Right atrium auricular region (tissue), 2 donors: ENCODE data around the gene SUSD4. TPM values are rescaled to one million over a fixed set of nuclear protein-coding genes. Genes with fewer than 3 reads are reported as not detected.

ENCODE experiments used
- DNase-seq: peaks from one replicate; pipeline ENCODE4 v3.0.0-alpha.2; 2019; ENCODE audit warnings: low spot score
- H3K27ac ChIP-seq, 2 donors: fragments of 200-600 bp; sonication (generic); 1 replicate in 1 of 2; 2 replicates in 1 of 2; pipeline ENCODE4 v1.5.1; 2016 to 2019
- H3K27me3 ChIP-seq, 2 donors: fragments of 200-600 bp; sonication (generic); one replicate each; pipeline versions ENCODE4 v1.5.1 to v1.6.0; 2017 to 2019
- H3K36me3 ChIP-seq: fragments of 200-600 bp; sonication (generic); one replicate; pipeline ENCODE4 v1.5.1; 2016
- H3K4me1 ChIP-seq, 2 donors: fragments of 200-600 bp; sonication (generic); one replicate each; pipeline versions ENCODE4 v1.5.1 to v1.6.0; 2017 to 2019
- H3K4me3 ChIP-seq, 2 donors: fragments of 200-600 bp; sonication (generic); 1 replicate in 1 of 2; 2 replicates in 1 of 2; pipeline ENCODE4 v1.5.1; 2017 to 2019; ENCODE audit warnings: mild to moderate bottlenecking in 1 of 2, moderate library complexity in 1 of 2
- H3K9me3 ChIP-seq, 2 donors: fragments of 200-600 bp; sonication (generic); one replicate each; pipeline ENCODE4 v1.5.1; 2019
- total RNA-seq, 2 donors: library from RNA; depleted of rRNA; stranded (reverse); fragments of >200 nt; gene quantifications; one replicate each; pipeline ENCODE4 v1.1.0, GENCODE V29; 2016
- TF ChIP-seq, protein P1 (sequence below), 2 donors: fragments of 200-600 bp; sonication (generic); IDR thresholded peaks; one replicate each; pipeline ENCODE4 v1.5.1; 2019; ENCODE audit warnings: antibody characterized with exemption in 2 of 2

Gene SUSD4
- total RNA-seq, 2 donors from 2014 or later = 8.9 to 17.7 TPM

DNA sequence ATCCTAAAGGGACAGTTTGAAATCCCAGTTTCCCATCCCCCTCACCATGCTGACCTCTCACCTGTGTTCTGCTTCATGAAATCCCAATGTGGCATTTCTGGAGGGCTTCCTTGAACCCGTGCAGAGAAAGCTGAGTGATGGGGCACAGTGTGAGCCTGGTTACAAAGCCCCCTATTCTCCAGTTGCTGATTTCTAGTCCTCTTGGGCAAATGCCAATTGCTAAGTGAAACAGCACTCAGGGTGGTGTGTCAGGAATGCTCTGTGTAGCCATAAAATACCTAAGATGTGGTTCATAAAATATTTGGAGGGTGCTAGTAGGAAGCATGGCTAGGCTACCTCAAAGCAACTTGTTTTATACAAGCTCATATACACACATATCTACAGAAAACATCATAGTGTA lies 32.0 kb downstream of the SUSD4 start:
- Histone ChIP-seq H3K4me1 (peaks cover 0 to 12% of the 10 kb centered on the region in 2 donors), H3K9me3 (no peaks in the 10 kb centered on the region), H3K36me3 (no peaks in the 10 kb centered on the region), H3K4me3 (no peak overlapping the region), H3K27me3 (no peaks in the 10 kb centered on the region), H3K27ac (no peak overlapping the region)
- TF ChIP-seq, protein P1, sequence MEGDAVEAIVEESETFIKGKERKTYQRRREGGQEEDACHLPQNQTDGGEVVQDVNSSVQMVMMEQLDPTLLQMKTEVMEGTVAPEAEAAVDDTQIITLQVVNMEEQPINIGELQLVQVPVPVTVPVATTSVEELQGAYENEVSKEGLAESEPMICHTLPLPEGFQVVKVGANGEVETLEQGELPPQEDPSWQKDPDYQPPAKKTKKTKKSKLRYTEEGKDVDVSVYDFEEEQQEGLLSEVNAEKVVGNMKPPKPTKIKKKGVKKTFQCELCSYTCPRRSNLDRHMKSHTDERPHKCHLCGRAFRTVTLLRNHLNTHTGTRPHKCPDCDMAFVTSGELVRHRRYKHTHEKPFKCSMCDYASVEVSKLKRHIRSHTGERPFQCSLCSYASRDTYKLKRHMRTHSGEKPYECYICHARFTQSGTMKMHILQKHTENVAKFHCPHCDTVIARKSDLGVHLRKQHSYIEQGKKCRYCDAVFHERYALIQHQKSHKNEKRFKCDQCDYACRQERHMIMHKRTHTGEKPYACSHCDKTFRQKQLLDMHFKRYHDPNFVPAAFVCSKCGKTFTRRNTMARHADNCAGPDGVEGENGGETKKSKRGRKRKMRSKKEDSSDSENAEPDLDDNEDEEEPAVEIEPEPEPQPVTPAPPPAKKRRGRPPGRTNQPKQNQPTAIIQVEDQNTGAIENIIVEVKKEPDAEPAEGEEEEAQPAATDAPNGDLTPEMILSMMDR (IDR thresholded peaks at IDR 0.05) = no peak
- no peak for DNase-seq

DNA sequence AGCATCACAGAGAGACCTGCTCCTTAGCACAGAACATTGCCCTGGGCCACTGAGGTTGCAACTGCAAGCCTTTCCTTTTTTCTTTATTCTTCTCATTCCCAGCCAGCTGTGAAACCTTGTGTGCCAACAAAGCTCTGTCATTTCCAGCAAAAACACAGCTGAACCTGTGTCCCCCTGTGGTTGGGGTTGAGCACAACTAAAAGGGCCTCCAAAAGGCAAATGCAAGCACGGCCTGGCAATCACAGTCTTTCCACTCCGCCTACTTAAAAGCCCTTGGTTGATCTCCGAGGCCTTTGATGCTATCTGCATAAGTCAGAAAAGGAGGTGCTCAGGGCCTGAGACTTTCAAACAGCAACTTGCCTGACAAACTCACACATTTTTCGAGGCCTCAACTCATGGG lies 32.7 kb downstream of the SUSD4 start:
- H3K36me3 ChIP-seq = no peaks in the 10 kb centered on the region
- DNase-seq = no peak
- H3K4me1 ChIP-seq = peaks cover 0 to 7% of the 10 kb centered on the region in 2 donors
- H3K27me3 ChIP-seq = no peaks in the 10 kb centered on the region
- H3K9me3 ChIP-seq = no peaks in the 10 kb centered on the region
- TF ChIP-seq, protein P1 (IDR thresholded peaks at IDR 0.05) = no peak
- no peak overlapping the region for H3K27ac ChIP-seq
- no peak overlapping the region for H3K4me3 ChIP-seq

DNA sequence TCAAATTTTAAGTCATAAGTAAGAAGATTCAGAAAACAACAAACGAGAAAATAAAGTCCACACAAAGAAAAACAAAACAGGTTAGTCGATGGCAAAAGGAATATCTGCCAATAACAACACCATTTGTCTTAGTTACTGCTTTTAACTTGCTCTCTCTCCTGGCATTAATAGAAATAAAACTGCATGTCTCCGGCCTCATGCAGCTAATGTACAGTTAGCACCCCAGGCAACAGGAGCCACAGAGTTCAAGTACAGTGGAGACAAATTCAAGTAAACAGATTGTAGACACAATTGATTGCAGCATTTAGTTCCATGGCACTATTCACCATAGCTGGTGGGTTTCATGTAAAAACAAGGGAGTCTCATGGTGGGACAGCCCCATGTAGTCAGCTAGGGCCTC lies 33.5 kb downstream of the SUSD4 start:
- TF ChIP-seq, protein P1 (IDR thresholded peaks at IDR 0.05) = no peak
- Histone ChIP-seq H3K4me1 (peaks cover 0 to 7% of the 10 kb centered on the region in 2 donors), H3K27ac (no peak overlapping the region), H3K9me3 (no peaks in the 10 kb centered on the region), H3K4me3 (no peak overlapping the region), H3K36me3 (no peaks in the 10 kb centered on the region), H3K27me3 (no peaks in the 10 kb centered on the region)
- no peak for DNase-seq

DNA sequence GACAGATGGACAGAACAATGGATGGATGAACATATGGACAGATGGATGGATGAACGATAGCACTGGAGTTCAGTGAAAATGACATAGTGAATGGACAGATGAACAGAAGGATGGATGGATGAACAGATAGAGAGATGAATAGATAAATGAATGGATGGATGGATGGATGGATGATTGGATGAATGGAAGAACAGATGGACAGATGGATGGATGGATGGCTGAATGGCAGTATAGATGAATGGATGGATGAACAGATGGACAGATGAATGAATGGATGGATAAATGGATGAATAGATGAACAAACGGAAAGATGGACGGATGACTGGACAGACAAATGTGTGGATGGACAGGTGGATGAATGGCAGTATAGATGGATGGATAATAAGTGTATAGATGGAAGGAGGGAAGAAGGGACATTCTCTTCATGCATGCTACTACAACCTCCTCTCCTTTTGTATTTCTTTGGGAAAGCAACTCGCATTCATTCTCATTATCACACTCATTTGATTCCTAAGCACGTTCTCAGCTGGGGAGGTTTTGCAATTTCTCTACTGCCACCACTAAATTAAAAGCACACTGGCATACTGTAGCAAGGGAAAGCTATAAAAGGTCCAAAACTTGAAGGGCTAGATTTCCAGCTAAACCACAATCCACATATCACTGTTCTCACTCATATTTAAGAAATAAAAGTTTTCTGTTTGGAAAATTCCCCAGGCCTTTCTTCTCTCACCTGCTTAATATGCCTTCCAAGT lies 34.1 kb downstream of the SUSD4 start:
- Histone ChIP-seq H3K4me1 (peaks cover 0 to 7% of the 10 kb centered on the region in 2 donors), H3K27me3 (no peaks in the 10 kb centered on the region), H3K36me3 (no peaks in the 10 kb centered on the region), H3K4me3 (no peak overlapping the region), H3K27ac (no peak overlapping the region), H3K9me3 (no peaks in the 10 kb centered on the region)
- TF ChIP-seq, protein P1 (IDR thresholded peaks at IDR 0.05) = no peak
- DNase-seq = no peak

DNA sequence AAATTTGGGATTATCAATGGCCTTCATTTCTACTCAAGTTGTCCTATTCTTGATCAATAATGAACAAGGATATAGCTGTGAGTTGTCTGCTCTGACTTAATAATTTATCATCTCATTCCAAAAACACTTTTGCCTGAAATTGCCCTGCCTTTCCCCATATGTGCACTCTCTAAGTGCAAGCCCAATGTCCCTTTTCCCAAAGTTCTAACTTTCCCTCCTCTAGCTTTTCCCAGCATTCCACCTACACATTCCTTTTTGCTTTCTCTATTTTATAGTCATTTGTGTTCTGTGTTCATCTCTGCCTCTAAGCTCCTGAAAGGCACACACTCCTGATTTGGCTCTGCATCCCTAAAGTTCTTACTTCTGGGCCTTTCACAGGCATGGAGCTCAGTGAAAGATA lies 34.7 kb downstream of the SUSD4 start:
- DNase-seq = no peak
- Histone ChIP-seq H3K27me3 (no peaks in the 10 kb centered on the region), H3K4me3 (no peak overlapping the region)

More for the DNA sequence above, 34.7 kb downstream of the SUSD4 start:
- Histone ChIP-seq H3K36me3 (no peaks in the 10 kb centered on the region), H3K27ac (no peak overlapping the region), H3K9me3 (no peaks in the 10 kb centered on the region), H3K4me1 (peaks cover 0 to 7% of the 10 kb centered on the region in 2 donors)
- TF ChIP-seq, protein P1 (IDR thresholded peaks at IDR 0.05) = no peak
